Suprapubic skin (tissue), 4 donors: Measurements from ENCODE around the gene PRKCE. TPM values are rescaled to one million over a fixed set of nuclear protein-coding genes. Genes with fewer than 3 reads are reported as not detected.

Source experiments
- DNase-seq, 2 donors: peaks; one replicate each; pipeline ENCODE4 v3.0.0-alpha.2; 2019; ENCODE audit warnings: low spot score in 2 of 2
- H3K27ac ChIP-seq: fragments of 200-600 bp; sonication (generic); one replicate; pipeline ENCODE4 v1.5.1; 2019
- H3K27me3 ChIP-seq: fragments of 200-600 bp; sonication (generic); one replicate; pipeline ENCODE4 v1.5.1; 2019
- H3K36me3 ChIP-seq: fragments of 200-600 bp; sonication (generic); one replicate; pipeline ENCODE4 v1.5.1; 2019
- H3K4me1 ChIP-seq: fragments of 200-600 bp; sonication (generic); one replicate; pipeline ENCODE4 v1.5.1; 2019
- H3K4me3 ChIP-seq: fragments of 200-600 bp; sonication (generic); one replicate; pipeline ENCODE4 v1.5.1; 2019; ENCODE audit warnings: mild to moderate bottlenecking
- H3K9me3 ChIP-seq: fragments of 200-600 bp; sonication (generic); one replicate; pipeline ENCODE4 v1.5.1; 2019
- EP300 ChIP-seq: sonication (generic); formaldehyde crosslinking; IDR thresholded peaks from one replicate; pipeline ENCODE4 v1.6.1; 2017; ENCODE audit warnings: antibody characterized with exemption
- POLR2A ChIP-seq, 2 donors: fragments of 450-650 bp; IDR thresholded peaks; one replicate each; pipeline ENCODE4 v1.6.1; 2017; ENCODE audit warnings: antibody characterized with exemption in 2 of 2, mild to moderate bottlenecking in 2 of 2, moderate library complexity in 2 of 2
- POLR2AphosphoS5 ChIP-seq, 3 donors: sonication (generic); formaldehyde crosslinking; IDR thresholded peaks; one replicate each; pipeline ENCODE4 v1.6.1; 2017; ENCODE audit warnings: antibody characterized with exemption in 3 of 3
- WGBS: methylation state at CpG from one replicate; pipeline ENCODE4 v1.1.5; 2018; 5-methylcytosine and 5-hydroxymethylcytosine counted together
- total RNA-seq, 4 donors: library from RNA; depleted of rRNA; stranded (reverse); fragments of >200 nt; gene quantifications; one replicate each; pipeline ENCODE4 v1.1.0, GENCODE V29; 2016
- TF ChIP-seq, protein P1 (sequence below), 2 donors: fragments of 200-600 bp in 1 of 2; fragments of 450-650 bp in 1 of 2; sonication (generic) in 1 of 2; IDR thresholded peaks; one replicate each; pipeline ENCODE4 v1.5.1; 2016 to 2019; ENCODE audit warnings: antibody characterized with exemption in 2 of 2, mild to moderate bottlenecking in 1 of 2, moderate library complexity in 1 of 2

Gene PRKCE
- total RNA-seq, 4 donors from 2014 or later, result 7.9 to 18.3 (median 12.5) TPM

GRCh38 chr2:45804987-45805755, 153.7 kb downstream of the PRKCE start:
- WGBS, result 95% methylated on average over 6 of the region's 6 CpGs
- no peaks in the 10 kb centered on the region for H3K27me3 ChIP-seq
- H3K4me3 ChIP-seq, result no peak overlapping the region
- no peaks in the 10 kb centered on the region for H3K36me3 ChIP-seq
- H3K4me1 ChIP-seq, result no peaks in the 10 kb centered on the region
- H3K9me3 ChIP-seq, result no peaks in the 10 kb centered on the region
- H3K27ac ChIP-seq, result no peak overlapping the region
- TF ChIP-seq EP300, result no peak
- TF ChIP-seq POLR2A (IDR thresholded peaks at IDR 0.05), result no peak
- TF ChIP-seq, protein P1, sequence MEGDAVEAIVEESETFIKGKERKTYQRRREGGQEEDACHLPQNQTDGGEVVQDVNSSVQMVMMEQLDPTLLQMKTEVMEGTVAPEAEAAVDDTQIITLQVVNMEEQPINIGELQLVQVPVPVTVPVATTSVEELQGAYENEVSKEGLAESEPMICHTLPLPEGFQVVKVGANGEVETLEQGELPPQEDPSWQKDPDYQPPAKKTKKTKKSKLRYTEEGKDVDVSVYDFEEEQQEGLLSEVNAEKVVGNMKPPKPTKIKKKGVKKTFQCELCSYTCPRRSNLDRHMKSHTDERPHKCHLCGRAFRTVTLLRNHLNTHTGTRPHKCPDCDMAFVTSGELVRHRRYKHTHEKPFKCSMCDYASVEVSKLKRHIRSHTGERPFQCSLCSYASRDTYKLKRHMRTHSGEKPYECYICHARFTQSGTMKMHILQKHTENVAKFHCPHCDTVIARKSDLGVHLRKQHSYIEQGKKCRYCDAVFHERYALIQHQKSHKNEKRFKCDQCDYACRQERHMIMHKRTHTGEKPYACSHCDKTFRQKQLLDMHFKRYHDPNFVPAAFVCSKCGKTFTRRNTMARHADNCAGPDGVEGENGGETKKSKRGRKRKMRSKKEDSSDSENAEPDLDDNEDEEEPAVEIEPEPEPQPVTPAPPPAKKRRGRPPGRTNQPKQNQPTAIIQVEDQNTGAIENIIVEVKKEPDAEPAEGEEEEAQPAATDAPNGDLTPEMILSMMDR (IDR thresholded peaks at IDR 0.05), result no peak
- no peak for TF ChIP-seq POLR2AphosphoS5 (IDR thresholded peaks at IDR 0.05)
- peak in 1 of 2 donors; percentile 9 for DNase-seq

- Histone ChIP-seq H3K4me3 (no peak overlapping the region), H3K27me3 (no peaks in the 10 kb centered on the region), H3K27ac (no peak overlapping the region), H3K4me1 (no peaks in the 10 kb centered on the region), H3K36me3 (no peaks in the 10 kb centered on the region), H3K9me3 (no peaks in the 10 kb centered on the region)
- 86% methylated on average over 8 of the region's 8 CpGs for WGBS
- TF ChIP-seq POLR2AphosphoS5 (IDR thresholded peaks at IDR 0.05), result no peak
- no peak for TF ChIP-seq EP300
- TF ChIP-seq, protein P1 (IDR thresholded peaks at IDR 0.05), result no peak
- no peak for TF ChIP-seq POLR2A (IDR thresholded peaks at IDR 0.05)
- peak in 1 of 2 donors; percentile 48 for DNase-seq
These were observed 155.3 kb downstream of the PRKCE start for GRCh38 chr2:45806563-45807358.

- Histone ChIP-seq H3K4me1 (peaks cover 6% of the 10 kb centered on the region), H3K36me3 (no peaks in the 10 kb centered on the region), H3K27me3 (no peaks in the 10 kb centered on the region), H3K4me3 (no peak overlapping the region), H3K27ac (no peak overlapping the region), H3K9me3 (no peaks in the 10 kb centered on the region)
- WGBS, result 81% methylated on average over 4 of the region's 4 CpGs
- TF ChIP-seq EP300, result no peak
- TF ChIP-seq POLR2A (IDR thresholded peaks at IDR 0.05), result no peak
- no peak for TF ChIP-seq POLR2AphosphoS5 (IDR thresholded peaks at IDR 0.05)
- TF ChIP-seq, protein P1 (IDR thresholded peaks at IDR 0.05), result no peak
- peak in 1 of 2 donors; percentile 53 for DNase-seq
These were observed 156.9 kb downstream of the PRKCE start for GRCh38 chr2:45808294-45808800.

- Histone ChIP-seq H3K9me3 (no peaks in the 10 kb centered on the region), H3K4me3 (no peak overlapping the region), H3K27ac (no peak overlapping the region), H3K36me3 (no peaks in the 10 kb centered on the region), H3K27me3 (no peaks in the 10 kb centered on the region), H3K4me1 (peaks cover 15% of the 10 kb centered on the region)
- DNase-seq, result no peak
- TF ChIP-seq, protein P1 (IDR thresholded peaks at IDR 0.05), result no peak
- TF ChIP-seq POLR2A (IDR thresholded peaks at IDR 0.05) (no peak), EP300 (no peak), POLR2AphosphoS5 (IDR thresholded peaks at IDR 0.05) (no peak)
- 58% methylated on average over 4 of the region's 4 CpGs for WGBS
These were observed 157.7 kb downstream of the PRKCE start for GRCh38 chr2:45809205-45809604.
